Hepatocyte (in vitro differentiated cells): Measurements from ENCODE around the gene IL1RL2.

ENCODE experiments used
- EZH2 ChIP-seq: fragments of 200-600 bp; sonication (generic); IDR thresholded peaks from 2 replicates; pipeline ENCODE4 v1.6.1; 2016; ENCODE audit warnings: antibody characterized with exemption, mild to moderate bottlenecking, borderline replicate concordance
- TF ChIP-seq, protein P1 (sequence below): fragments of 200-600 bp; sonication (generic); IDR thresholded peaks from 2 replicates; pipeline ENCODE4 v1.5.1; 2016; ENCODE audit warnings: antibody characterized with exemption, mild to moderate bottlenecking; ENCODE audit not compliant: poor library complexity

DNA sequence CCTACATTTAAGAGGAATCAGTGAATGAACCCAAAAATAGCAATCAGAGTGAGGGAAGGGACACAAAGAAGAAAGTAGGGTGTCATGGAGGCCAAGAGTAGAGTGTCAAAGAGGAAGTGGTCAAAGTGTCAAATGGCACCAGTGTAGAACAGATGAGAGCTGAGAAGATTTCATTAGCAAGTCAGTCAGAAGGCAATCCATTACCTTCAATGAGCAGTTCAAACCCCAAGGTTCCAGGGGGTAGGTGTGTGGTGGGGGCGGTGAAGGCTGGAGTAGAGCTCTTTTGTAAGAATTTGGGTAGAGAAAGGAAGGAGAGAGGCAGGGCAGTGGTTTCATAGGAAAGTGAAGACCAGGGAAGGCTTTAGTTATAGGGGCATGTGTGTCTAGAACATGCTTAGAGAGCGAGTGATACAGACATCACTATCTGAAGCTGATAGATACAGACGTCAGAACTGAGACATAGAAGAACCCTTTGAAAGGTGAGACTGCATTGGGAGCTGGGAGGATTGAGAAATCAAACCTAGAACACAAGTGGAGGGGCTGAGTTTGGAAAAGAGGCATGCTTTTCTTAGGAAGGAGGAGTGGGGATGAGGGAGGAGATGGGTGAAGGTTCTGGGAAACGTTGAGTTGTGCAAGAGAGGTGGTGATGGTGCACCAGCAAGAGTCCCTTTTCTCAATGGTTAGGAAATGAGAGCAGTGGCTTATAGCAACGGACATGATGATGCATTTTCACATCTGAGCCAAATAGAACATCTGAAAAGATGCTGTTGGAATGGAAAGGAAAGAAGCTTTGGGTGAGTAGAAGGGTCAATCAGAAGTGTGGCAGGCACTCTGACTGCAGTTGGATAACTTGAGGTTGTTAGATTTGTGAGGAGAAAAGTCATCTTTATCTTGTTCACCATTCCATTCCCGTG lies 75.7 kb downstream of the IL1RL2 start:
- TF ChIP-seq EZH2, result no peak
- TF ChIP-seq, protein P1, sequence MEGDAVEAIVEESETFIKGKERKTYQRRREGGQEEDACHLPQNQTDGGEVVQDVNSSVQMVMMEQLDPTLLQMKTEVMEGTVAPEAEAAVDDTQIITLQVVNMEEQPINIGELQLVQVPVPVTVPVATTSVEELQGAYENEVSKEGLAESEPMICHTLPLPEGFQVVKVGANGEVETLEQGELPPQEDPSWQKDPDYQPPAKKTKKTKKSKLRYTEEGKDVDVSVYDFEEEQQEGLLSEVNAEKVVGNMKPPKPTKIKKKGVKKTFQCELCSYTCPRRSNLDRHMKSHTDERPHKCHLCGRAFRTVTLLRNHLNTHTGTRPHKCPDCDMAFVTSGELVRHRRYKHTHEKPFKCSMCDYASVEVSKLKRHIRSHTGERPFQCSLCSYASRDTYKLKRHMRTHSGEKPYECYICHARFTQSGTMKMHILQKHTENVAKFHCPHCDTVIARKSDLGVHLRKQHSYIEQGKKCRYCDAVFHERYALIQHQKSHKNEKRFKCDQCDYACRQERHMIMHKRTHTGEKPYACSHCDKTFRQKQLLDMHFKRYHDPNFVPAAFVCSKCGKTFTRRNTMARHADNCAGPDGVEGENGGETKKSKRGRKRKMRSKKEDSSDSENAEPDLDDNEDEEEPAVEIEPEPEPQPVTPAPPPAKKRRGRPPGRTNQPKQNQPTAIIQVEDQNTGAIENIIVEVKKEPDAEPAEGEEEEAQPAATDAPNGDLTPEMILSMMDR, result no peak
